ENCODE data around the gene CD36. TPM values are rescaled to one million over a fixed set of nuclear protein-coding genes. Genes with fewer than 3 reads are reported as not detected.

Gene CD36
- 10 to 100 TPM; 21.7 to 35.3 (median 33.5) TPM for polyA plus RNA-seq (ENCODE audit: insufficient read length in 4 of 4)

DNA sequence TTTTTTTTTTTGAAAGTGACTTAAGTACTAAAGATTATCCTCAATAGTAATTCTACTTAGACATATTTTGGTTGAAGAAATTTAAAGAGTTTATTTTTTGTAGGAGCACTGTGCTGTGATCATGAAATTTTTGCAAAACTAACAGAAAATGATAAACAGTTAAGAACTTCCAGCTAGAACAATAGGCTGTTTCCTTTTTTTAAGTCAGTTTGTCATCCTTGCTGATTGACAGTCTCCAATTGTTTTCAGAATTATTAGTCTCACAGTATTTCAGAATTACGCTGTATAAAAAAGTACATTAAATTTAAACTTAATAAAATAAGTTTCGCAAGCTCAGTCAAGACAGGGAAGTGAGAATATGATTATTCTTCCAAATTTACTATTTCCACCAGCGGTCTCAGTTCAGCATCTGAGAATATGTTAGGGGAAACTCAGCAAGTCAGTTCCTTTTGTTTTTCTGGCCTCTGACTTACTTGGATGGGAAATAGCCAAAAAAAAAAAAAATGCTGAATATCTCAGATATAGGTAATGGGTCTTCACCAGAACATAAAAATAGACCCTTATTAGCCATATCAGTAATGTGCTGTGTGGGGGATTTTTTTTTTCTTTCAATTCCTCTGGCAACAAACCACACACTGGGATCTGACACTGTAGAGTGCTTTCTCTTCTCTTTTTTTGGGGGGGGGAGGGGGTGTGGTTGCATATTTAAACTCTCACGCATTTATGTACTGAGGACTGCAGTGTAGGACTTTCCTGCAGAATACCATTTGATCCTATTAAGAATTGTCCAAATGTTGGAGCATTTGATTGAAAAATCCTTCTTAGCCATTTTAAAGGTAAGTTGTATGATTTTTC, at the start of gene CD36:
CD36 (plus strand) TSS at position 732 of the 855 bp plus-strand sequence. CDS start 8,099 bp downstream, outside the sequence.
- no peak for DNase-seq (ENCODE audit: low read depth in 4 of 4, low spot score in 3 of 4)

GRCh38 chr7:80589631-80590030, 48.8 kb upstream of the CD36 start:
- DNase-seq (ENCODE audit: low read depth in 4 of 4, low spot score in 3 of 4): peak in 1 of 4 donors; percentile 10

GRCh38 chr7:80591654-80592053, 46.8 kb upstream of the CD36 start:
- no peak for DNase-seq (ENCODE audit: low read depth in 4 of 4, low spot score in 3 of 4)

GRCh38 chr7:80593869-80594586, 44.4 kb upstream of the CD36 start:
- DNase-seq (ENCODE audit: low read depth in 4 of 4, low spot score in 3 of 4): no peak

DNA sequence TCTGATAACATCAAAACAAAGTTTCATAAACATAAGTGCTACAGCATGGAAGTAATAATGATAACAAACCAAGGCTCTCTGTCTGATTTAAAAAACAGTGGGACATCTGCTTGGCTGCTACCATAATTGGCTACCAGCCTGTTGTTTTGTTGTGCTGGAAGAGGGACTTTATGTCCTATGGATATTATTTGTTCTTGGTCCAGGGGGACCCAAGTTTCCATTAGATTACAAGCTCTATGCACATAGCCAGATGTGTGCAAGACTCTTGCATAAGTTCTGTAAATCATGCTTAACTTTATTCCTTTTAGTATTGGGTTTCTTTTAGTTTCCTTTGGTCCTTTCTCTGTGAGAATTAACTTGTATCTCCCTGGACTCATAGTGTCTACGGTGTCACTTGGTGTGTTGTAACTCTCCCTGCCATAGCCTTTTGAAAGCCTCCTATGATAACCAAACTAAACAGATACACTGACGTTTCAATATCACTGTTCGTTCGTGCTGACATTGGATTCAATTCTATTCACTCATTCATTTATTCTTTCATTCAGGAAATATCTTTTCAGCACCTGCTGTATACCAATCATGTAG, 41.4 kb upstream of the CD36 start:
- DNase-seq (ENCODE audit: low read depth in 4 of 4, low spot score in 3 of 4): no peak

DNA sequence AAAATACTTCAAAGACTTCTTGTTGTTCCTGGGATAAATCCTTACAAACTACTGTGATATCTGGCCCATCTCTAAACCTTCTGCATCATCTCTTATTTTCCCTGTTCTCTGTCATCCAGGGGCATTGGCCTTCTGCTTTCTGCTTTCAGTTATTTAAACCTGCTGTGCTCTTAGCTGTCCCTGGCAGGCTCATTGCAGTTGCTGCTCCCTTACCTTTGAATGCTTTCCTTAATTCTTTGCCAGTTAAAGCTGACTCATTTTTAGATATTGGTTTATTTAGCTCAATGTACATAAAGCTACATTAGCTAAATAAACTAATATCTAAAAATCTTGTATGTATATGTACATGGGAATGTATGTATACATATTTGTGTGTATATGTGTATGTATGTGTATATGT, 40.6 kb upstream of the CD36 start:
- no peak for DNase-seq (ENCODE audit: low read depth in 4 of 4, low spot score in 3 of 4)

DNA sequence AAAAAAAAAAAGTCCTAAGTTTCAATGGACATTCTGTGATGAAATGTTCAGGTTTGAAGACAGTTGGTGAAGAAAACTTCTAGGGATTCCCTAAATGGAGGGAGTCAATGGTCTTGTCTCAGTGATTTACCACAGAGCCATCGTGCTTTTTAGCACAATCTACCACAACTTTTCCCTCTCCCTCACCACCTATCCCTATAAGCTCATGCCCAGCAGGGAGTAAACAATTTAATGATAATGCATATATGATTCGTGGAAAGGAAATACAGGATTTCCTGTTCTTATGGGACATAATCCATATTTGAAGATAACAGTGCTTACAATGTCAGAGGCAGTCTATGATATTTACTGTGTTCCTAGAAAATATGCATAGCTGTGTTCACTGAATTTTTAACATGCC, 38.4 kb upstream of the CD36 start:
- DNase-seq (ENCODE audit: low read depth in 4 of 4, low spot score in 3 of 4): no peak

DNA sequence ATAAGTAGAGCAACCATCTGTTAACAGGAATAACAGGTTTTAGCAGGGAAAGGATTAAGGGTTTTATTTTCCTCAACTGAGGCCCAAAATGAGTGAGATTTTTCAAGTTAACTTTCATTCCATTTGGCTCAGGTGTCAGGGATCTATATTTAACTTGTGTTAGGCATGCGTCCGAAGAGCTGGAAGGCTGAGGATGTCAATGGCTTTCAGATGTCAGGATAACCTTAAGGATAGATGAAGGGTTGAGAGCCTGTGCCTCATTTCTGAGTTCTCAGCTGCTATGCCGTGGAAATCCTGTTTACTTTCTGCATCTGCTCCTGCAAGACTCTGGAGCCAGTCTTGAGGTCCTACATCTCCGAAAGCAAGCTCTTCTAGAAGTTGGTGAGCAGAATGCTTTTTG, 36.4 kb upstream of the CD36 start:
- DNase-seq (ENCODE audit: low read depth in 4 of 4, low spot score in 3 of 4): no peak

- no peak for DNase-seq (ENCODE audit: low read depth in 4 of 4, low spot score in 3 of 4)
These were observed 34.5 kb upstream of the CD36 start for GRCh38 chr7:80603940-80604339.

- no peak for DNase-seq (ENCODE audit: low read depth in 4 of 4, low spot score in 3 of 4)
These were observed 34.0 kb upstream of the CD36 start for GRCh38 chr7:80604436-80604835.

DNA sequence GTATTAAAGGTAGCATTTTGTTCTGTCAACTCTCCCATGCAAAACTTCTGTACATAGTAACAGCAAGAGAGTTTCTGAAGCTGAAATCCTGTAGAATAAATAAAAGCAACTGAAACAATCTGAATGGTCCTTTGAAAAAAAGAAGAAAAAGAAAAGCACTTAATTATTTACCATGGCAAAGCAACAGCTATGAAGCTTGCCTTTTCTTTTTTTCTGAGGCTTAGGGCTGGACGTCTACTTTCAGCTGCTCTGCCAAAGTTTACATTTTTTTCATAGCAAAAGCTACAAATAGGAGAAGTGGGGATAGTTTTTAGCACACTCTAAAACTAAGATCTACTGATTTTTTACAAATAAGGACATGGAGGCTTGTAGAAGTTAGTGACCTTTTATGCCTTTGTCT, 31.3 kb upstream of the CD36 start:
- DNase-seq (ENCODE audit: low read depth in 4 of 4, low spot score in 3 of 4): no peak

GRCh38 chr7:80608336-80608735, 30.1 kb upstream of the CD36 start:
- DNase-seq (ENCODE audit: low read depth in 4 of 4, low spot score in 3 of 4): no peak

GRCh38 chr7:80609751-80610150, 28.7 kb upstream of the CD36 start:
- no peak for DNase-seq (ENCODE audit: low read depth in 4 of 4, low spot score in 3 of 4)

DNA sequence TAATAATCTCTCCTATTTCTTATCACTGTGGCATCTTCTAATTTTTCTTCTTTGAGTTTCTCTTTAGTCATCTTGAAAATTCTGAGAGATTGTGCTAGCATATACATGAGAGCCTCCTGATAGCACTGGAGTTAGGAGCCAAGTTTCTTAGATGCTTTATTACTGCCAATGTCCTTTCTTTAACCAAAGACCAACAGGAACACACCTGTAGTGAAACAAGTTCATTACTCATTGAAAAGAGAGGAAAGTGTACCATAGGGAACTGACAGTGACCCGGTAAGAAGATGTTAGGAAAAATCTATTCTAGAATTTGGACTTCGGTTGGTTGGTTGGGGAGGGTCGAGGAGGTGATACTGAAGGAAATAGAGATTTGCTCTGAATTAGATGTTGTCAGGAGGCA, 27.1 kb upstream of the CD36 start:
- DNase-seq (ENCODE audit: low read depth in 4 of 4, low spot score in 3 of 4): no peak

GRCh38 chr7:80611779-80612178, 26.7 kb upstream of the CD36 start:
- DNase-seq (ENCODE audit: low read depth in 4 of 4, low spot score in 3 of 4): no peak

GRCh38 chr7:80612880-80613279, 25.6 kb upstream of the CD36 start:
- no peak for DNase-seq (ENCODE audit: low read depth in 4 of 4, low spot score in 3 of 4)

GRCh38 chr7:80613519-80613918, 24.9 kb upstream of the CD36 start:
- DNase-seq (ENCODE audit: low read depth in 4 of 4, low spot score in 3 of 4): no peak

- DNase-seq (ENCODE audit: low read depth in 4 of 4, low spot score in 3 of 4): no peak
These were observed 23.6 kb upstream of the CD36 start for GRCh38 chr7:80614851-80615271.

GRCh38 chr7:80618096-80618495, 20.3 kb upstream of the CD36 start:
- DNase-seq (ENCODE audit: low read depth in 4 of 4, low spot score in 3 of 4): no peak

GRCh38 chr7:80619741-80620140, 18.7 kb upstream of the CD36 start:
- DNase-seq (ENCODE audit: low read depth in 4 of 4, low spot score in 3 of 4): no peak

DNA sequence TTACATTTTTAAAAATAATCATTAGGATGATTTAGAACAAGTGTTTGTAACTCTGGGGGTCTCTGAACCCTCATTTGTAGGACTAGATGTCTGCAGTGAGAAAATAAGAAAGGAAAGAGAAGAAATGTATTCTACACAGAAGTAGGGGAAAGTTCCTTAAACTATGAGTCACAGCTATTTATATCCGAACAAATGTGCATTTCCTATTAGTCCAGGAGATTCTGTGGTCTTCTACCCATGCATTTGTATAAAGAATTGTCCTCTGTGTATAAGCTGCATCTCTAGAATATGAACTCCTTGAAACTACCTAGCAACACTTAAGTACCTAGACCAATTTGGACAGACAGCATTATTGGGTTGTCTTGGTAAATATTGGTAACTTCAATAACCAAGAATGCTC, 15.9 kb upstream of the CD36 start:
- DNase-seq (ENCODE audit: low read depth in 4 of 4, low spot score in 3 of 4): no peak

Data from right renal pelvis (tissue), 4 donors.